SK-N-SH (cell line): ENCODE measurements around the gene CYB561D2. TPM values are rescaled to one million over a fixed set of nuclear protein-coding genes. Genes with fewer than 3 reads are reported as not detected.

ENCODE experiments used
- CTCF ChIA-PET: fragments of 300-600, 350-600 bp; formaldehyde crosslinking; extraction: SDS; loops from one replicate; lab custom pipeline; 2021; lab: Yijun Ruan, JAX
- POLR2A ChIA-PET: fragments of 350-600 bp; sonication (Branson Sonifier 250); formaldehyde crosslinking; extraction: SDS; loops from one replicate; lab custom pipeline; 2020; ENCODE audit warnings: antibody characterized with exemption, inconsistent platforms; lab: Yijun Ruan, JAX
- DNase-seq: peaks from one replicate; pipeline ENCODE4 v3.0.0; 2012
- H2AFZ ChIP-seq: fragments of 200-600 bp; sonication (generic); 2 replicates; pipeline ENCODE4 v1.8.1; 2016; ENCODE audit warnings: antibody characterized with exemption, mild to moderate bottlenecking, low read depth
- H3F3A ChIP-seq: fragments of 200-600 bp; sonication (generic); replicated peaks from 2 replicates; pipeline ENCODE3; 2016; ENCODE audit warnings: antibody characterized with exemption, mild to moderate bottlenecking; ENCODE audit not compliant: insufficient read depth
- H3K27ac ChIP-seq, 2 experiments: fragments of 200-500 bp in 1 of 2; fragments of 200-600 bp in 1 of 2; sonication (Bioruptor generic) in 1 of 2; sonication (generic), shearing (Covaris generic) in 1 of 2; 2 replicates each; pipeline versions ENCODE4 v1.5.1 to v1.6.1; 2014 to 2016; ENCODE audit warnings: low read depth in 2 of 2, inconsistent platforms in 1 of 2, low read length in 1 of 2, mild to moderate bottlenecking in 1 of 2, mixed read lengths in 1 of 2
- H3K27me3 ChIP-seq: fragments of 200-600 bp; sonication (generic), shearing (Covaris generic); 2 replicates; pipeline ENCODE4 v1.6.1; 2016; ENCODE audit warnings: mixed run types; ENCODE audit not compliant: insufficient read depth
- H3K36me3 ChIP-seq, 2 experiments: fragments of 200-500 bp in 1 of 2; fragments of 200-600 bp in 1 of 2; sonication (Bioruptor generic) in 1 of 2; sonication (generic) in 1 of 2; replicated peaks in 1 of 2; 2 replicates each; pipeline versions ENCODE3 to v1.5.1; 2014 to 2016; ENCODE audit warnings: low read length in 1 of 2, mild to moderate bottlenecking in 1 of 2; ENCODE audit not compliant: insufficient read depth in 2 of 2, control insufficient read depth in 1 of 2
- H3K4me1 ChIP-seq, 2 experiments: fragments of 200-500 bp in 1 of 2; fragments of 200-600 bp in 1 of 2; sonication (Bioruptor generic) in 1 of 2; sonication (generic), shearing (Covaris generic) in 1 of 2; 2 replicates each; pipeline versions ENCODE4 v1.5.1 to v1.6.1; 2014 to 2016; ENCODE audit warnings: low read depth in 1 of 2, low read length in 1 of 2, mixed run types in 1 of 2; ENCODE audit not compliant: insufficient read depth in 2 of 2, control insufficient read depth in 1 of 2
- H3K4me2 ChIP-seq: fragments of 200-600 bp; sonication (generic), shearing (Covaris generic); 2 replicates; pipeline ENCODE4 v1.6.1; 2017; ENCODE audit warnings: mixed run types
- H3K4me3 ChIP-seq, 2 experiments: fragments of 200-500 bp in 1 of 2; fragments of 200-600 bp in 1 of 2; sonication (Bioruptor generic) in 1 of 2; sonication (generic), shearing (Covaris generic) in 1 of 2; 2 replicates each; pipeline versions ENCODE4 v1.5.1 to v1.8.1; 2014 to 2016; ENCODE audit warnings: low read depth in 2 of 2, inconsistent platforms in 1 of 2, low read length in 1 of 2, mild to moderate bottlenecking in 1 of 2, mixed read lengths in 1 of 2, moderate library complexity in 1 of 2
- H3K79me2 ChIP-seq: fragments of 200-600 bp; sonication (generic); 2 replicates; pipeline ENCODE4 v1.8.1; 2017; ENCODE audit warnings: mild to moderate bottlenecking; ENCODE audit not compliant: insufficient read depth
- H3K9ac ChIP-seq: fragments of 200-600 bp; sonication (generic); 2 replicates; pipeline ENCODE4 v1.6.1; 2017; ENCODE audit warnings: mixed run types
- H3K9me2 ChIP-seq: fragments of 200-600 bp; sonication (generic); 2 replicates; pipeline ENCODE4 v1.6.1; 2017; ENCODE audit warnings: mixed run types
- H3K9me3 ChIP-seq: fragments of 200-600 bp; sonication (generic); 2 replicates; pipeline ENCODE4 v1.6.1; 2017; ENCODE audit warnings: mixed run types, mild to moderate bottlenecking, moderate library complexity
- H4K20me1 ChIP-seq: fragments of 200-600 bp; sonication (generic); 2 replicates; pipeline ENCODE4 v1.6.1; 2017; ENCODE audit warnings: mild to moderate bottlenecking, mixed run types; ENCODE audit not compliant: insufficient read depth
- ELF1 ChIP-seq: IDR thresholded peaks from 2 replicates; pipeline ENCODE4 v1.4.0; 2012
- EP300 ChIP-seq, 2 experiments: IDR thresholded peaks; 2 replicates each; pipeline versions ENCODE4 v1.4.0 to v1.6.1; 2012; ENCODE audit warnings: borderline replicate concordance in 1 of 2, low read depth in 1 of 2, low read length in 1 of 2
- EZH2phosphoT487 ChIP-seq: fragments of 200-600 bp; sonication (generic); IDR thresholded peaks from 2 replicates; pipeline ENCODE4 v1.6.1; 2017; ENCODE audit warnings: low read depth, mixed run types, mild to moderate bottlenecking, antibody characterized with exemption, moderate library complexity, borderline replicate concordance
- FOXJ3 ChIP-seq: sonication (generic); formaldehyde crosslinking; IDR thresholded peaks from 2 replicates; pipeline ENCODE4 v1.5.1; 2020; ENCODE audit warnings: mild to moderate bottlenecking, missing genetic modification reagents
- GABPA ChIP-seq: IDR thresholded peaks from 2 replicates; pipeline ENCODE4 v1.4.0; 2012; ENCODE audit warnings: low read depth, mild to moderate bottlenecking
- JUND ChIP-seq: IDR thresholded peaks from 2 replicates; pipeline ENCODE4 v1.4.0; 2012
- MEF2A ChIP-seq: IDR thresholded peaks from 2 replicates; pipeline ENCODE4 v1.4.0; 2012; ENCODE audit warnings: low read depth, borderline replicate concordance
- MXI1 ChIP-seq: IDR thresholded peaks from 2 replicates; pipeline ENCODE4 v1.6.1; 2012; ENCODE audit warnings: mild to moderate bottlenecking, low read depth, low read length, improper control_type of control experiment
- NFIC ChIP-seq: IDR thresholded peaks from 2 replicates; pipeline ENCODE4 v1.4.0; 2012; ENCODE audit warnings: borderline replicate concordance
- NRF1 ChIP-seq: IDR thresholded peaks from 2 replicates; pipeline ENCODE4 v1.6.1; 2012; ENCODE audit warnings: low read depth, mild to moderate bottlenecking, low read length
- RFX5 ChIP-seq: IDR thresholded peaks from 2 replicates; pipeline ENCODE4 v1.6.1; 2012; ENCODE audit warnings: mild to moderate bottlenecking, improper control_type of control experiment, low read length
- SIN3A ChIP-seq: IDR thresholded peaks from 2 replicates; pipeline ENCODE4 v1.6.1; 2012; ENCODE audit warnings: low read depth, mild to moderate bottlenecking, low read length, moderate library complexity, borderline replicate concordance
- SMC3 ChIP-seq: IDR thresholded peaks from 2 replicates; pipeline ENCODE4 v1.6.1; 2012; ENCODE audit warnings: low read depth, low read length, improper control_type of control experiment
- TAF1 ChIP-seq: IDR thresholded peaks from 2 replicates; pipeline ENCODE4 v1.6.1; 2012; ENCODE audit warnings: low read depth, mild to moderate bottlenecking, low read length, moderate library complexity, borderline replicate concordance
- TCF12 ChIP-seq: IDR thresholded peaks from 2 replicates; pipeline ENCODE4 v1.4.0; 2012
- TEAD4 ChIP-seq: IDR thresholded peaks from 2 replicates; pipeline ENCODE4 v1.4.0; 2012; ENCODE audit warnings: mild to moderate bottlenecking, borderline replicate concordance; ENCODE audit not compliant: insufficient read depth
- YY1 ChIP-seq: IDR thresholded peaks from 2 replicates; pipeline ENCODE4 v1.4.0; 2012; ENCODE audit warnings: low read depth, mild to moderate bottlenecking
- WGBS: methylation state at CpG from one replicate; pipeline ENCODE4 v1.1.6; 2017; ENCODE audit warnings: low lambda C conversion rate; 5-methylcytosine and 5-hydroxymethylcytosine counted together
- polyA plus RNA-seq, 3 experiments: library from polyadenylated mRNA; depleted of rRNA; stranded (reverse); fragments of >200 nt; gene quantifications; 2 replicates each; pipeline ENCODE4 v1.2.3, GENCODE V29; 2012
- TF ChIP-seq, protein P1 (sequence below): IDR thresholded peaks from 2 replicates; pipeline ENCODE4 v1.4.0; 2012; ENCODE audit warnings: low read depth, borderline replicate concordance
- TF ChIP-seq, protein P2 (sequence below): fragments of 200-600 bp; sonication (generic); IDR thresholded peaks from 2 replicates; pipeline ENCODE4 v1.6.1; 2017; ENCODE audit warnings: antibody characterized with exemption, mild to moderate bottlenecking, moderate library complexity
- TF ChIP-seq, protein P3 (sequence below): fragments of 150-350 bp; IDR thresholded peaks from 2 replicates; pipeline ENCODE4 v1.6.1; 2017; ENCODE audit warnings: antibody characterized with exemption, low read length, low read depth, borderline replicate concordance

The CYB561D2 gene
- polyA plus RNA-seq, 1 of the 3 experiments (the other 2 are of a cell fraction) = 40.7 TPM

DNA sequence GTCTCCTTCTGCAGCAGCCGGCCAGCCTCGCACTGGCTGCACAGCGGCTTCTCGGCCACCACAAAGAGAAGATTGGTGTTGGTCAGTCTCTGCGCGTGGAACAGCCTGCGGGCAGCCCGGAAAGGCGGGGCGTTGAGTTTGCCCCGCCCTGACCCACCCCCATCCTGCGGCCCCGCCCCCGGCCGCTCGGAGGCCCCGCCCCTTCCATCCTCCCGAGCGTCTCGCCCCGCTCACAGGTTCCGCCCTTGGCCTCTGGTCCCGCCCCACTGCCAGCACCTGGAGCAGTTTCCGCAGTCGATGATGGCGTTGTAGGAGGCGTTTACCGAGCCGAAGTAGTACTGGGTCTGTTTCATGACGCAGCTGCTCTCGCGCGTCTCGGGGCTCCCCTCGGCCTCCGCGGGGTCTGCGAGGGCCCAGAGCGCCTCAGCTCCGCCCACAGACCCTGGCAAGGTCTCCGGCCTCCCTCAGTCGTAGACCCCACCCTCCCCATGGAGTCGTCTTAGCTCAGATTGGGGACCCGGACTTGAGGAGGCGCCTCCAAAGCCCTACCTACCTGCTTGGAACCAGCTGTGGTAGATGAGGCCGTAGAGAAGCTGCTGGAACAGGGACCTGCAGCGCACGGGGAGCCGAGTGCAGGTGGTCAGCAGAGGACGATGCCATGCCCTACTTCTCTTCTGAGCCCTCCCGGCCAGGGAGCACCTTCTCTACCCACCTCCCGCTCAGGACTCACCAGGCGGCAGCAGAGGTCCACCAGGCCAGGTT lies 14.6 kb downstream of the CYB561D2 start:
- H4K20me1 ChIP-seq = no peaks in the 10 kb centered on the region
- WGBS = 72% methylated on average over 22 of the region's 53 CpGs
- peaks cover 0 to 35% of the 10 kb centered on the region in 2 experiments; a peak in 1 of 4 replicates for H3K4me1 ChIP-seq
- CTCF ChIA-PET = interaction anchor here (0.8 kb wide), 1 partner anchor 185 kb away, joined by 5 read pairs; no protein-coding TSS in a partner anchor
- no peaks in the 10 kb centered on the region for H3K36me3 ChIP-seq
- peak; percentile 90 for DNase-seq
- no peaks in the 10 kb centered on the region for H3K9me3 ChIP-seq
- no peaks in the 10 kb centered on the region for H3K79me2 ChIP-seq
- TF ChIP-seq MEF2A = no peak
- no peak overlapping the region for H3K4me3 ChIP-seq
- POLR2A ChIA-PET = no interaction called here
- H3K9ac ChIP-seq = no peak overlapping the region
- no peaks in the 10 kb centered on the region for H3K27me3 ChIP-seq
- H3K27ac ChIP-seq = peak overlapping the region in 1 of 2 experiments; percentile 36; a peak in 1 of 4 replicates
- H3F3A ChIP-seq = no peaks in the 10 kb centered on the region
- H3K4me2 ChIP-seq = no peak overlapping the region
- no peaks in the 10 kb centered on the region for H3K9me2 ChIP-seq
- H2AFZ ChIP-seq = no peak overlapping the region

DNA sequence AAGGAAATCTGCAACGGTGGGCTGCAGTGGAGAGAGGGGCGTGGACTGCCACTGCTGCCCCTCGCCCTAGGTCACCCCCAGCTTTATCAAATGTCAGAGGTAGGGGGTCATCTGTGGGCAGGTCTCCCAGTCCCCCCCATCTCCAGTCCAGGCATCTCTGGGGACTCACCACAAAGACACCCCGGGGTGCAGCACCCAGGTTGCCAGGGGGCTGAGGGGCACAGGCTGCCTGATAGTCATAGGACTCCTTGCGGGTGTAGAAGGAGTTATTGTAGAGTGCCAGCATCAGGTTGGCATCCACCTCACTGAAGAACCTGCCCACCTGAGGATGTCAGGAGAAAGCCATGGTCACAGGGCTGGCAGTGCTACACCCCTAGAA lies 15.2 kb downstream of the CYB561D2 start:
- CTCF ChIA-PET = interaction anchor here (0.8 to 5.8 kb wide), 2 partner anchors 61 to 184 kb away, joined by 5 to 48 read pairs; no protein-coding TSS in a partner anchor
- 34% methylated on average over 4 of the region's 5 CpGs for WGBS

More for the DNA sequence above, 15.2 kb downstream of the CYB561D2 start:
- no peak overlapping the region for H3K4me3 ChIP-seq
- POLR2A ChIA-PET = no interaction called here
- H3K36me3 ChIP-seq = no peaks in the 10 kb centered on the region
- H3F3A ChIP-seq = no peaks in the 10 kb centered on the region
- no peak overlapping the region for H2AFZ ChIP-seq
- no peaks in the 10 kb centered on the region for H3K9me2 ChIP-seq
- no peak for DNase-seq
- no peaks in the 10 kb centered on the region for H4K20me1 ChIP-seq
- no peak overlapping the region for H3K4me2 ChIP-seq
- no peaks in the 10 kb centered on the region for H3K27me3 ChIP-seq
- H3K27ac ChIP-seq = peak overlapping the region in 1 of 2 experiments; percentile 36; a peak in 1 of 4 replicates
- H3K4me1 ChIP-seq = peaks cover 0 to 41% of the 10 kb centered on the region in 2 experiments; a peak in 1 of 4 replicates
- H3K79me2 ChIP-seq = no peaks in the 10 kb centered on the region
- H3K9ac ChIP-seq = no peak overlapping the region
- H3K9me3 ChIP-seq = no peaks in the 10 kb centered on the region
- TF ChIP-seq MXI1 = no peak
- TF ChIP-seq FOXJ3 = no peak
- TF ChIP-seq NRF1 = no peak
- TF ChIP-seq SMC3 = no peak
- no peak for TF ChIP-seq TCF12
- TF ChIP-seq ELF1 = no peak
- TF ChIP-seq, protein P1, sequence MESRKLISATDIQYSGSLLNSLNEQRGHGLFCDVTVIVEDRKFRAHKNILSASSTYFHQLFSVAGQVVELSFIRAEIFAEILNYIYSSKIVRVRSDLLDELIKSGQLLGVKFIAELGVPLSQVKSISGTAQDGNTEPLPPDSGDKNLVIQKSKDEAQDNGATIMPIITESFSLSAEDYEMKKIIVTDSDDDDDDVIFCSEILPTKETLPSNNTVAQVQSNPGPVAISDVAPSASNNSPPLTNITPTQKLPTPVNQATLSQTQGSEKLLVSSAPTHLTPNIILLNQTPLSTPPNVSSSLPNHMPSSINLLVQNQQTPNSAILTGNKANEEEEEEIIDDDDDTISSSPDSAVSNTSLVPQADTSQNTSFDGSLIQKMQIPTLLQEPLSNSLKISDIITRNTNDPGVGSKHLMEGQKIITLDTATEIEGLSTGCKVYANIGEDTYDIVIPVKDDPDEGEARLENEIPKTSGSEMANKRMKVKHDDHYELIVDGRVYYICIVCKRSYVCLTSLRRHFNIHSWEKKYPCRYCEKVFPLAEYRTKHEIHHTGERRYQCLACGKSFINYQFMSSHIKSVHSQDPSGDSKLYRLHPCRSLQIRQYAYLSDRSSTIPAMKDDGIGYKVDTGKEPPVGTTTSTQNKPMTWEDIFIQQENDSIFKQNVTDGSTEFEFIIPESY = no peak
- no peak for TF ChIP-seq RFX5
- no peak for TF ChIP-seq SIN3A
- TF ChIP-seq EZH2phosphoT487 = no peak
- TF ChIP-seq EP300 (IDR thresholded peaks at IDR 0.05; ENCODE audit: borderline replicate concordance in 1 of 2, low read depth in 1 of 2, low read length in 1 of 2) = no peak
- TF ChIP-seq, protein P2, sequence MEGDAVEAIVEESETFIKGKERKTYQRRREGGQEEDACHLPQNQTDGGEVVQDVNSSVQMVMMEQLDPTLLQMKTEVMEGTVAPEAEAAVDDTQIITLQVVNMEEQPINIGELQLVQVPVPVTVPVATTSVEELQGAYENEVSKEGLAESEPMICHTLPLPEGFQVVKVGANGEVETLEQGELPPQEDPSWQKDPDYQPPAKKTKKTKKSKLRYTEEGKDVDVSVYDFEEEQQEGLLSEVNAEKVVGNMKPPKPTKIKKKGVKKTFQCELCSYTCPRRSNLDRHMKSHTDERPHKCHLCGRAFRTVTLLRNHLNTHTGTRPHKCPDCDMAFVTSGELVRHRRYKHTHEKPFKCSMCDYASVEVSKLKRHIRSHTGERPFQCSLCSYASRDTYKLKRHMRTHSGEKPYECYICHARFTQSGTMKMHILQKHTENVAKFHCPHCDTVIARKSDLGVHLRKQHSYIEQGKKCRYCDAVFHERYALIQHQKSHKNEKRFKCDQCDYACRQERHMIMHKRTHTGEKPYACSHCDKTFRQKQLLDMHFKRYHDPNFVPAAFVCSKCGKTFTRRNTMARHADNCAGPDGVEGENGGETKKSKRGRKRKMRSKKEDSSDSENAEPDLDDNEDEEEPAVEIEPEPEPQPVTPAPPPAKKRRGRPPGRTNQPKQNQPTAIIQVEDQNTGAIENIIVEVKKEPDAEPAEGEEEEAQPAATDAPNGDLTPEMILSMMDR = no peak
- TF ChIP-seq GABPA = no peak
- TF ChIP-seq NFIC = no peak
- TF ChIP-seq JUND = no peak
- TF ChIP-seq, protein P3, sequence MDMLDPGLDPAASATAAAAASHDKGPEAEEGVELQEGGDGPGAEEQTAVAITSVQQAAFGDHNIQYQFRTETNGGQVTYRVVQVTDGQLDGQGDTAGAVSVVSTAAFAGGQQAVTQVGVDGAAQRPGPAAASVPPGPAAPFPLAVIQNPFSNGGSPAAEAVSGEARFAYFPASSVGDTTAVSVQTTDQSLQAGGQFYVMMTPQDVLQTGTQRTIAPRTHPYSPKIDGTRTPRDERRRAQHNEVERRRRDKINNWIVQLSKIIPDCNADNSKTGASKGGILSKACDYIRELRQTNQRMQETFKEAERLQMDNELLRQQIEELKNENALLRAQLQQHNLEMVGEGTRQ = no peak
- TF ChIP-seq TAF1 = no peak
- no peak for TF ChIP-seq YY1
- TF ChIP-seq TEAD4 = no peak
